A204.1 (cell line): Measurements from ENCODE around the gene TOLLIP.

Experiments
- FAIRE-seq: peaks from 2 replicates; lab custom pipeline; 2012; peaks lifted over from hg19 to GRCh38; lab: Jason Lieb, UNC

TOLLIP gene

GRCh38 chr11:1310772-1311468 lies 1.5 kb upstream of the TOLLIP start:
- FAIRE-seq: no peak

GRCh38 chr11:1310318-1310687 lies 871 bp upstream of the TOLLIP start:
- FAIRE-seq: no peak

GRCh38 chr11:1308743-1309497 lies 512 bp downstream of the TOLLIP start:
- FAIRE-seq: no peak

- no peak for FAIRE-seq
These were observed 1.3 kb downstream of the TOLLIP start for GRCh38 chr11:1307998-1308742.

GRCh38 chr11:1307163-1307870 lies 2.1 kb downstream of the TOLLIP start:
- FAIRE-seq: no peak

GRCh38 chr11:1306186-1307162 lies 3.0 kb downstream of the TOLLIP start:
- no peak for FAIRE-seq

GRCh38 chr11:1305501-1306056 lies 3.9 kb downstream of the TOLLIP start:
- FAIRE-seq: no peak

GRCh38 chr11:1305063-1305495 lies 4.4 kb downstream of the TOLLIP start:
- no peak for FAIRE-seq

- no peak for FAIRE-seq
These were observed 5.1 kb downstream of the TOLLIP start for GRCh38 chr11:1304380-1304779.

- FAIRE-seq: no peak
These were observed 5.5 kb downstream of the TOLLIP start for GRCh38 chr11:1303973-1304372.

- FAIRE-seq: no peak
These were observed 6.2 kb downstream of the TOLLIP start for GRCh38 chr11:1303126-1303821.

- FAIRE-seq: no peak
These were observed 6.8 kb downstream of the TOLLIP start for GRCh38 chr11:1302461-1303125.

- FAIRE-seq: no peak
These were observed 7.4 kb downstream of the TOLLIP start for GRCh38 chr11:1302041-1302460.

- FAIRE-seq: no peak
These were observed 8.0 kb downstream of the TOLLIP start for GRCh38 chr11:1301220-1302000.

- no peak for FAIRE-seq
These were observed 8.8 kb downstream of the TOLLIP start for GRCh38 chr11:1300569-1301187.

- no peak for FAIRE-seq
These were observed 9.3 kb downstream of the TOLLIP start for GRCh38 chr11:1300121-1300520.

GRCh38 chr11:1299621-1300020 lies 9.8 kb downstream of the TOLLIP start:
- no peak for FAIRE-seq

- FAIRE-seq: no peak
These were observed 10.5 kb downstream of the TOLLIP start for GRCh38 chr11:1298695-1299492.
